Vagina (tissue), 2 donors: ENCODE measurements around the gene CD4. TPM values are rescaled to one million over a fixed set of nuclear protein-coding genes. Genes with fewer than 3 reads are reported as not detected.

ENCODE experiments used
- DNase-seq, 2 donors: peaks; one replicate each; pipeline ENCODE4 v3.0.0-alpha.2; 2017; ENCODE audit errors: extremely low spot score in 2 of 2
- H3K27ac ChIP-seq: fragments of 200-600 bp; sonication (generic); one replicate; pipeline ENCODE4 v1.5.1; 2019
- H3K27me3 ChIP-seq: fragments of 200-600 bp; sonication (generic); one replicate; pipeline ENCODE4 v1.5.1; 2019
- H3K36me3 ChIP-seq, 2 donors: fragments of 200-600 bp; sonication (generic); one replicate each; pipeline ENCODE4 v1.5.1; 2017 to 2019
- H3K4me1 ChIP-seq: fragments of 200-600 bp; sonication (generic); one replicate; pipeline ENCODE4 v1.5.1; 2019
- H3K4me3 ChIP-seq, 2 donors: fragments of 200-600 bp; sonication (generic); 1 replicate in 1 of 2; 2 replicates in 1 of 2; pipeline ENCODE4 v1.5.1; 2016 to 2019
- H3K9me3 ChIP-seq: fragments of 200-600 bp; sonication (generic); one replicate; pipeline ENCODE4 v1.5.1; 2019
- CTCF ChIP-seq, 3 experiments: fragments of 450-650 bp in 2 of 3; fragments of 200-600 bp in 1 of 3; sonication (generic) in 1 of 3; IDR thresholded peaks; one replicate each; pipeline ENCODE4 v1.5.1; 2017 to 2019; ENCODE audit warnings: antibody characterized with exemption in 3 of 3, mild to moderate bottlenecking in 2 of 3, moderate library complexity in 2 of 3
- POLR2A ChIP-seq, 2 donors: fragments of 450-650 bp; IDR thresholded peaks; one replicate each; pipeline ENCODE4 v1.6.1; 2017; ENCODE audit warnings: antibody characterized with exemption in 2 of 2, mild to moderate bottlenecking in 2 of 2, moderate library complexity in 2 of 2
- POLR2AphosphoS5 ChIP-seq, 2 donors: sonication (generic); formaldehyde crosslinking; IDR thresholded peaks; one replicate each; pipeline ENCODE4 v1.9.0; 2017; ENCODE audit warnings: antibody characterized with exemption in 2 of 2, mild to moderate bottlenecking in 2 of 2, low read depth in 1 of 2; ENCODE audit not compliant: insufficient read depth in 1 of 2
- intact Hi-C: fragments of 100-400 bp; cut with DNase I; formaldehyde crosslinking; loops from one replicate; pipeline ENCODE4 v1.15.1; 2023
- total RNA-seq: library from RNA; depleted of rRNA; stranded (reverse); fragments of >200 nt; gene quantifications from one replicate; pipeline ENCODE4 v1.2.3, GENCODE V29; 2016

CD4 gene
- total RNA-seq, 1 donor from 2014 or later, result 14.2 TPM

DNA sequence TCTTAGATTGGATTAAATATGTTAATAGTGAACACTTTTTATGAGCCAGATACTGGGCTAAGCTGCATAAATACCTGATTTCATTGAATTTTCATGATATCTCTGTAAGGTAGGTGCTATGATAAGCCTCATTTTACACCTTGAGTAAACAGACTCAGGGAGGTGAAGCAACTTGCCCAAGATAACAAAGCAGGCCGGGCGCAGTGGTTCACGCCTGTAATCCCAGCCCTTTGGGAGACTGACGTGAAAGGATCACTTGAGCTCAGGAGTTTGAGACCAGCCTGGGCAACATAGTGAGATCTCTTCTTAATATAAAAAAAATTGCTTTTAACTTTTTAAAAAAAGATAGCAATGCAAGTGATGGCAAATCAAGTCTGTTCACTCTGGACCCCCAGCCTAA is 52.7 kb downstream of the CD4 start:
- Histone ChIP-seq H3K9me3 (no peaks in the 10 kb centered on the region), H3K36me3 (peaks cover 0 to 22% of the 10 kb centered on the region in 2 donors), H3K4me3 (no peak overlapping the region), H3K4me1 (no peaks in the 10 kb centered on the region), H3K27ac (no peak overlapping the region), H3K27me3 (no peaks in the 10 kb centered on the region)
- DNase-seq, result no peak
- intact Hi-C loops, result no loop called here
- TF ChIP-seq CTCF (IDR thresholded peaks at IDR 0.05) (no peak), POLR2A (IDR thresholded peaks at IDR 0.05) (no peak), POLR2AphosphoS5 (IDR thresholded peaks at IDR 0.05; ENCODE audit: insufficient read depth in 1 of 2, low read depth in 1 of 2) (no peak)

DNA sequence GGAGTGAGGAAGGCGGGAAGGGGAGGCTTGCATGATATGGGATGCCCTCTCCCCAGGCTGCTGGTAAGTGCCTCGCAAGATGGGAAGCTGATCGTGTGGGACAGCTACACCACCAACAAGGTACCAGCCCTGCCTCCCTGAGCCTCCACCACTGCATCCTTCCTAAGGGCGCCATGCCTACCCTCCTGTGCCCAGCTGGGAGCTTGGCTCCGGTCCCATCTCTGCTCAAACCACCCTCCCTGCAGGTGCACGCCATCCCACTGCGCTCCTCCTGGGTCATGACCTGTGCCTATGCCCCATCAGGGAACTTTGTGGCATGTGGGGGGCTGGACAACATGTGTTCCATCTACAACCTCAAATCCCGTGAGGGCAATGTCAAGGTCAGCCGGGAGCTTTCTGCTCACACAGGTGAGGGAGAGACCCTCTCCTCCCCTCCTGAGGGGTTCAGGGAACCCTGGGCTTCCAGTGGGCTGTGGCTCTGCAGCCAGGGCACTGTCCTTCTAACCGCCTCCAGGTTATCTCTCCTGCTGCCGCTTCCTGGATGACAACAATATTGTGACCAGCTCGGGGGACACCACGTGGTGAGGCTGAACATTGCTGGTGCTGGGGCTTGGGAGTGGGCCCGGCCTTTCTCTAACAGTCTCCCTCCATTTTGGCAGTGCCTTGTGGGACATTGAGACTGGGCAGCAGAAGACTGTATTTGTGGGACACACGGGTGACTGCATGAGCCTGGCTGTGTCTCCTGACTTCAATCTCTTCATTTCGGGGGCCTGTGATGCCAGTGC is 54.0 kb downstream of the CD4 start:
- Histone ChIP-seq H3K4me1 (no peaks in the 10 kb centered on the region), H3K36me3 (peaks cover 0 to 12% of the 10 kb centered on the region in 2 donors), H3K27me3 (no peaks in the 10 kb centered on the region), H3K9me3 (no peaks in the 10 kb centered on the region), H3K27ac (no peak overlapping the region), H3K4me3 (no peak overlapping the region)
- TF ChIP-seq POLR2A (IDR thresholded peaks at IDR 0.05) (no peak), POLR2AphosphoS5 (IDR thresholded peaks at IDR 0.05; ENCODE audit: insufficient read depth in 1 of 2, low read depth in 1 of 2) (no peak), CTCF (IDR thresholded peaks at IDR 0.05) (no peak)
- no peak for DNase-seq
- intact Hi-C loops, result no loop called here

DNA sequence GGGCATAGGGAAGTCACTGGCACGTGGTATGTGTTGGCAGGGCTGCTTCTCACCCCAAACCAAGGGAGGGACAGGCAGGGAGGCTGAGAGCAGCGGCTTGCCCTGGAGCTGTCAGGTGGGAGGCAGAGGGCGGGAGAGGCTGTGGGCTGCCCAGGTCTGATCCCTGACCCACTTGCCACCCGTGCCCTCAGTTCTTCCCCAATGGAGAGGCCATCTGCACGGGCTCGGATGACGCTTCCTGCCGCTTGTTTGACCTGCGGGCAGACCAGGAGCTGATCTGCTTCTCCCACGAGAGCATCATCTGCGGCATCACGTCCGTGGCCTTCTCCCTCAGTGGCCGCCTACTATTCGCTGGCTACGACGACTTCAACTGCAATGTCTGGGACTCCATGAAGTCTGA is 56.1 kb downstream of the CD4 start:
- Histone ChIP-seq H3K27me3 (no peaks in the 10 kb centered on the region), H3K27ac (no peak overlapping the region), H3K4me3 (no peak overlapping the region), H3K4me1 (no peaks in the 10 kb centered on the region), H3K9me3 (no peaks in the 10 kb centered on the region), H3K36me3 (peaks cover 0 to 12% of the 10 kb centered on the region in 2 donors)
- no peak for DNase-seq
- TF ChIP-seq CTCF (IDR thresholded peaks at IDR 0.05), result no peak
- TF ChIP-seq POLR2AphosphoS5 (IDR thresholded peaks at IDR 0.05; ENCODE audit: insufficient read depth in 1 of 2, low read depth in 1 of 2), result no peak
- no peak for TF ChIP-seq POLR2A (IDR thresholded peaks at IDR 0.05)
- intact Hi-C loops, result no loop called here

GRCh38 chr12:6846316-6846869 is 57.1 kb downstream of the CD4 start:
- peaks cover 4% of the 10 kb centered on the region for H3K4me1 ChIP-seq
- H3K36me3 ChIP-seq, result peaks cover 0 to 12% of the 10 kb centered on the region in 2 donors
- no peaks in the 10 kb centered on the region for H3K9me3 ChIP-seq
- intact Hi-C loops, result no loop called here
- no peak overlapping the region for H3K4me3 ChIP-seq
- DNase-seq, result no peak
- no peak for TF ChIP-seq POLR2AphosphoS5 (IDR thresholded peaks at IDR 0.05; ENCODE audit: insufficient read depth in 1 of 2, low read depth in 1 of 2)
- no peak for TF ChIP-seq CTCF (IDR thresholded peaks at IDR 0.05)
- no peak for TF ChIP-seq POLR2A (IDR thresholded peaks at IDR 0.05)
- H3K27me3 ChIP-seq, result no peaks in the 10 kb centered on the region
- no peak overlapping the region for H3K27ac ChIP-seq

GRCh38 chr12:6847676-6848075 is 58.3 kb downstream of the CD4 start:
- H3K9me3 ChIP-seq, result no peaks in the 10 kb centered on the region
- no peak overlapping the region for H3K27ac ChIP-seq
- H3K27me3 ChIP-seq, result no peaks in the 10 kb centered on the region
- no peak overlapping the region for H3K4me3 ChIP-seq
- TF ChIP-seq CTCF (IDR thresholded peaks at IDR 0.05), result no peak
- TF ChIP-seq POLR2AphosphoS5 (IDR thresholded peaks at IDR 0.05; ENCODE audit: insufficient read depth in 1 of 2, low read depth in 1 of 2), result no peak
- TF ChIP-seq POLR2A (IDR thresholded peaks at IDR 0.05), result no peak
- peaks cover 0 to 12% of the 10 kb centered on the region in 2 donors for H3K36me3 ChIP-seq
- peaks cover 5% of the 10 kb centered on the region for H3K4me1 ChIP-seq
- no peak for DNase-seq
- intact Hi-C loops, result no loop called here
